GM12872 (cell line): ENCODE measurements around the gene MRPL43.
A peak's percentile ranks its signal among the peaks of the same experiment; 100 is the strongest.

Source experiments
- CTCF ChIP-seq: IDR thresholded peaks from 3 replicates; pipeline ENCODE4 v1.5.1; 2011; ENCODE audit warnings: low read depth, mild to moderate bottlenecking, low read length, moderate library complexity; ENCODE audit not compliant: insufficient read depth

Gene MRPL43

DNA sequence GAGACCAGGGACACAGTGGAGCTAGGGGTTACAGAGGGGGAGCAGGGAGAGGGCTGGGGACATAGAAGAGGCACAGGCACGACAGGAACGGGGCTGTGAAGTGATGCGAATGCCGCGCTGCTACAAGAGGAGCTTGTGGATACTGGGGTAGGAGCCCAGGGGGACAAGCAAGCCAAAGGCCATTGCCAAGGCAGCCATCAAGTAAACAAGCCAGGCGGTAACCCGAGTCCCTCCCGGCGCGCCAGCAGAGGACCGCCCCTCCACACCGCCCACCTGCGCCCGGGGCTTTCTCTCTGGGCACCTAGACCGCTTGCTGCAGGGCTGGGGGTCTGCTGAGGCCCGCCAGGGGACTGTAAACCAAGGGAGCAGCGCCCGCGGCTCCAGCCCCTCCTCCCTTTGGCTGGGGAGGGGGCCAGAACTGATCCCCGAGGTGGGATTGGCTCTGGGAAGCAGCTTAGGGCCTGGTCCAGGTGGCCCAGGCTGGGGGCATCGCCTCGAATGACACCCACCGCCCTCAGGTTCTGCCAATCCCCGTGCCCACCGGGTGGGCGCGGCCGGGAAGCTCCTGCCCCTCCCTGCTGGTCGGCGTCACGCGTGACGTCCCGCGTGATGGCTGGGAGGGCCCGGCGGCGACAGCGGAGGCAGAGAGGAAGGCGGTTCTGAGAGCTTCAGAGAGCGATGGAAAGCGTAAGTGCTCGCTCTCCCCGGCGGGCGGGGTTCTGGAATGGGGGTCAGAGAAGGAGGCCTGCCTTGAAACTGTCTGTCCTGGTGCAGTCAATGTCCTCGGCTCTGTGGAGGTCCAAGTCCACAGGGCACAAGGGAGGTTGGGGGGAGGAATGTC lies 44.7 kb upstream of the MRPL43 start:
- TF ChIP-seq CTCF = no peak

- TF ChIP-seq CTCF = no peak
These were observed 44.0 kb upstream of the MRPL43 start, which contains the start of the genes PDZD7 and SFXN3 for GRCh38 chr10:101031128-101031795. Gene PDZD7, minus strand, starts transcription at chr10:101031129. Its CDS starts 910 bp downstream, at chr10:101030219. Gene SFXN3, plus strand, starts transcription at chr10:101031234. Its CDS starts 3,461 bp downstream, at chr10:101034695.

GRCh38 chr10:101030496-101031127 lies 43.3 kb upstream of the MRPL43 start:
- no peak for TF ChIP-seq CTCF

- peak; percentile 23; the same call in 1 of the 3 replicates for TF ChIP-seq CTCF
These were observed 42.4 kb upstream of the MRPL43 start for GRCh38 chr10:101029520-101030295.

DNA sequence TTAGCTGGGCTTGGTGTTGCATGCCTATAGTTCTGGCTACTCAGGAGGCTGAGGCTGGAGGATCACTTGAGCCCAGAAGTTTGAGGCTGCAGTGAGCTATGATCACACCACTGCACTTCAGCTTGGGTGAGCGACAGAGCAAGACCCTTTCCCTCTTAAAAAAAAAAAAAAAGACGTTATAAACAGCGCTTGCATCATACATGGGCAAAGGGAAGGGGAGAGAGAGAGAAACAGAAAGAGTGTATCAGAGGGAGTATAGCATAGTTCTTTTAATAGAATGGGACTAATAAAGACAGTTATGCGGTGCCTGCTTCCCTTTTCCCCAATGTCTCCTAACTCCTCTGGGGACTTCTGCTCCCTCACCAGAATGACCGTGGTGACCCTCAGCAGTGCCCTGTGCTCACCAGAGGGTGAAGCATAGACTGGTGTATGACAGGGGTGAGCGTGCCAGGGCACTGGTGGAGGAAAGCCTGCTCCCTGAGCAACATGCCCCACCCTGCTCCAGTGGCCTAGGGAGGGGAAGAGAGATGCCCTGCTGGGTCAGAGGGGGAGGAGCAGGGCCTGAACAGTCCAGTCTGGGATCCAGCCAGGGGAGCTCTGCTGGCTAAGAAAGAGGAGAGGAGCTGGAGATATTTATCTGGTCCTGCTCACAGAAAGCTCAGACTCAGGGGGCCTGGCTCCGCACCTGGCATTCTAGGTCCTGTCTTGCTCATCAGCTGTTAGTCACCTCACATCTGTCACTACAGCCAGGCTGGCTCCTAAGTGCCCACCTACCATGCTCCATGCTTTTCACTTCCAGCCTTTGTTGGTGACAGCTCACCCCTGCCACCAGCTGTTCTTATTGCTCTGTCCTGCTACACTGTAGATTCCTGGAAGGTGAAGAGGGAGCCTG lies 41.4 kb upstream of the MRPL43 start:
- TF ChIP-seq CTCF = no peak

- no peak for TF ChIP-seq CTCF
These were observed 39.9 kb upstream of the MRPL43 start for GRCh38 chr10:101027106-101027720.
